IMR-90 (cell line): ENCODE data around the gene RAB12. TPM values are rescaled to one million over a fixed set of nuclear protein-coding genes. Genes with fewer than 3 reads are reported as not detected.

Source experiments
- ATAC-seq: fragments of 200-7000 bp; cut with Tn5 transposase; 2 replicates; pipeline ENCODE4 v1.9.1; 2020; ENCODE audit warnings: low read depth, mild to moderate bottlenecking, moderate library complexity
- BruUV-seq: library from RNA; stranded (reverse); fragments of 400-500 nt; replicated peaks from 2 replicates; lab custom pipeline; 2021; lab: Mats Ljungman, UMichigan
- CTCF ChIA-PET: fragments of 300-600 bp; formaldehyde crosslinking; extraction: SDS; loops from one replicate; lab custom pipeline; 2021; ENCODE audit warnings: antibody characterized with exemption; lab: Yijun Ruan, JAX
- POLR2A ChIA-PET: fragments of 300-600 bp; sonication (Branson Sonifier 250); formaldehyde crosslinking; loops from one replicate; lab custom pipeline; 2022; ENCODE audit warnings: antibody characterized with exemption; ENCODE audit not compliant: unreplicated experiment; lab: Charles Lee
- DNase-seq: peaks from one replicate; pipeline ENCODE4 v3.0.0; 2013
- H2AFZ ChIP-seq: replicated peaks from 2 replicates; pipeline ENCODE3; 2013; ENCODE audit warnings: low read length, mild to moderate bottlenecking; ENCODE audit not compliant: poor library complexity
- H2AK5ac ChIP-seq: 2 replicates; pipeline ENCODE4 v1.6.1; 2013; ENCODE audit warnings: low read depth, low read length, inconsistent platforms
- H2AK9ac ChIP-seq: replicated peaks from 2 replicates; pipeline ENCODE3; 2013; ENCODE audit warnings: mild to moderate bottlenecking, low read depth, low read length, moderate library complexity; ENCODE audit not compliant: poor library complexity
- H2BK120ac ChIP-seq: 2 replicates; pipeline ENCODE4 v1.6.1; 2013; ENCODE audit warnings: low read depth, low read length, inconsistent platforms
- H2BK15ac ChIP-seq: 3 replicates; pipeline ENCODE4 v1.6.1; 2013; ENCODE audit warnings: low read depth, low read length, inconsistent platforms
- H2BK20ac ChIP-seq: 2 replicates; pipeline ENCODE4 v1.6.1; 2013; ENCODE audit warnings: low read depth, mild to moderate bottlenecking, inconsistent platforms, low read length, moderate library complexity
- H2BK5ac ChIP-seq: 2 replicates; pipeline ENCODE4 v1.6.1; 2013; ENCODE audit warnings: mild to moderate bottlenecking, low read depth, low read length, inconsistent platforms; ENCODE audit not compliant: poor library complexity, severe bottlenecking
- H3K14ac ChIP-seq: replicated peaks from 2 replicates; pipeline ENCODE4 v1.6.1; 2013; ENCODE audit warnings: low read depth, low read length, inconsistent platforms
- H3K18ac ChIP-seq: 2 replicates; pipeline ENCODE4 v1.6.1; 2013; ENCODE audit warnings: low read depth, low read length, control low read depth
- H3K23ac ChIP-seq: 2 replicates; pipeline ENCODE4 v1.6.1; 2013; ENCODE audit warnings: low read depth, low read length, inconsistent platforms
- H3K27ac ChIP-seq: 2 replicates; pipeline ENCODE4 v1.5.1; 2013; ENCODE audit warnings: mild to moderate bottlenecking, control low read depth, low read length; ENCODE audit not compliant: insufficient read depth
- H3K27me3 ChIP-seq: 2 replicates; pipeline ENCODE4 v1.6.1; 2013; ENCODE audit warnings: low read length; ENCODE audit not compliant: control insufficient read depth, insufficient read depth
- H3K36me3 ChIP-seq: 2 replicates; pipeline ENCODE4 v1.6.1; 2013; ENCODE audit warnings: low read length, mixed read lengths; ENCODE audit not compliant: control insufficient read depth, insufficient read depth
- H3K4ac ChIP-seq: 2 replicates; pipeline ENCODE4 v1.6.1; 2013; ENCODE audit warnings: low read depth, low read length, inconsistent platforms
- H3K4me1 ChIP-seq: 2 replicates; pipeline ENCODE4 v1.6.1; 2013; ENCODE audit warnings: low read length, mixed read lengths; ENCODE audit not compliant: control insufficient read depth, insufficient read depth
- H3K4me2 ChIP-seq: 2 replicates; pipeline ENCODE4 v1.6.1; 2013; ENCODE audit warnings: low read depth, mild to moderate bottlenecking, control low read depth, low read length, moderate library complexity
- H3K4me3 ChIP-seq: 2 replicates; pipeline ENCODE4 v1.5.1; 2013; ENCODE audit warnings: low read depth, mild to moderate bottlenecking, control low read depth, low read length, moderate library complexity; ENCODE audit not compliant: insufficient read depth
- H3K56ac ChIP-seq: 2 replicates; pipeline ENCODE4 v1.6.1; 2013; ENCODE audit warnings: low read length, inconsistent platforms; ENCODE audit not compliant: insufficient read depth; ENCODE audit errors: extremely low read depth
- H3K79me1 ChIP-seq, 2 experiments: 2 replicates each; pipeline ENCODE4 v1.6.1; 2013; ENCODE audit warnings: low read length in 2 of 2, inconsistent platforms in 1 of 2, low read depth in 1 of 2
- H3K9ac ChIP-seq: 2 replicates; pipeline ENCODE4 v1.6.1; 2013; ENCODE audit warnings: low read depth, low read length, control low read depth
- H3K9me1 ChIP-seq: 2 replicates; pipeline ENCODE4 v1.6.1; 2013; ENCODE audit warnings: low read length, inconsistent platforms; ENCODE audit not compliant: insufficient read depth
- H3K9me3 ChIP-seq: 2 replicates; pipeline ENCODE4 v1.6.1; 2013; ENCODE audit warnings: low read length; ENCODE audit not compliant: control insufficient read depth, insufficient read depth
- H4K20me1 ChIP-seq: 2 replicates; pipeline ENCODE4 v1.6.1; 2013; ENCODE audit warnings: low read length, inconsistent platforms; ENCODE audit not compliant: insufficient read depth
- H4K5ac ChIP-seq: 2 replicates; pipeline ENCODE4 v1.6.1; 2013; ENCODE audit warnings: mild to moderate bottlenecking, low read depth, low read length, control low read depth
- H4K8ac ChIP-seq, 2 experiments: 2 replicates each; pipeline ENCODE4 v1.6.1; 2013; ENCODE audit warnings: low read depth in 2 of 2, low read length in 2 of 2, control low read depth in 1 of 2, inconsistent platforms in 1 of 2
- H4K91ac ChIP-seq: 2 replicates; pipeline ENCODE4 v1.6.1; 2013; ENCODE audit warnings: low read depth, low read length, inconsistent platforms; ENCODE audit not compliant: insufficient read depth
- BHLHE40 ChIP-seq: fragments of 150-350 bp; IDR thresholded peaks from 2 replicates; pipeline ENCODE4 v1.6.1; 2016; ENCODE audit warnings: mild to moderate bottlenecking, low read depth, low read length
- CEBPB ChIP-seq: IDR thresholded peaks from 2 replicates; pipeline ENCODE4 v1.6.1; 2012; ENCODE audit warnings: low read depth, low read length, improper control_type of control experiment
- CHD1 ChIP-seq: IDR thresholded peaks from 2 replicates; pipeline ENCODE4 v1.6.1; 2012; ENCODE audit warnings: low read depth, low read length, improper control_type of control experiment
- ELK1 ChIP-seq: fragments of 150-350 bp; IDR thresholded peaks from 2 replicates; pipeline ENCODE4 v1.6.1; 2016; ENCODE audit warnings: low read depth, mild to moderate bottlenecking, low read length, moderate library complexity, borderline replicate concordance
- MAFK ChIP-seq: IDR thresholded peaks from 2 replicates; pipeline ENCODE4 v1.6.1; 2012; ENCODE audit warnings: low read depth, low read length, improper control_type of control experiment
- MAZ ChIP-seq: IDR thresholded peaks from 2 replicates; pipeline ENCODE4 v1.6.1; 2012; ENCODE audit warnings: low read depth, mild to moderate bottlenecking, low read length, improper control_type of control experiment, moderate library complexity, borderline replicate concordance
- MXI1 ChIP-seq: IDR thresholded peaks from 2 replicates; pipeline ENCODE4 v1.6.1; 2012; ENCODE audit warnings: low read depth, mild to moderate bottlenecking, low read length, moderate library complexity, borderline replicate concordance
- POLR2A ChIP-seq: IDR thresholded peaks from 2 replicates; pipeline ENCODE4 v1.6.1; 2012; ENCODE audit warnings: mild to moderate bottlenecking, low read depth, low read length
- RAD21 ChIP-seq: IDR thresholded peaks from 2 replicates; pipeline ENCODE4 v1.6.1; 2012; ENCODE audit warnings: low read length, improper control_type of control experiment
- RCOR1 ChIP-seq: IDR thresholded peaks from 2 replicates; pipeline ENCODE4 v1.6.1; 2012; ENCODE audit warnings: mild to moderate bottlenecking, low read length, improper control_type of control experiment; ENCODE audit not compliant: insufficient replicate concordance
- RFX5 ChIP-seq: IDR thresholded peaks from 2 replicates; pipeline ENCODE4 v1.8.0; 2012; ENCODE audit warnings: low read depth, mild to moderate bottlenecking, low read length, moderate library complexity
- WGBS, 2 experiments: methylation state at CpG; one replicate each; pipeline versions ENCODE4 v1.1.5 to v1.1.7; 2013; ENCODE audit warnings: missing lambda C conversion rate in 2 of 2; ENCODE audit not compliant: insufficient read length in 1 of 2; ENCODE audit errors: extremely low coverage in 2 of 2; 5-methylcytosine and 5-hydroxymethylcytosine counted together
- dilution Hi-C: fragments of 300-500 bp; cut with HindIII; formaldehyde crosslinking; loops from one replicate; pipeline ENCODE4 v1.14.3; 2018; ENCODE audit warnings: low sequenced_read_pairs; ENCODE audit not compliant: unreplicated experiment
- in situ Hi-C: fragments of 300-500 bp; cut with MboI; formaldehyde crosslinking; loops from 3 replicates; pipeline ENCODE4 v1.14.3; 2019; ENCODE audit warnings: low sequenced_read_pairs, inconsistent platforms, mixed read lengths
- intact Hi-C: fragments of 100-400 bp; cut with micrococcal nuclease; formaldehyde crosslinking; loops from 2 replicates; pipeline ENCODE4 v1.10.0; 2022
- polyA plus RNA-seq, 3 experiments: library from polyadenylated mRNA; depleted of rRNA; stranded (reverse); fragments of >200 nt; gene quantifications; 2 replicates each; pipeline ENCODE4 v1.2.3, GENCODE V29; 2012; ENCODE audit warnings: low replicate concordance in 1 of 3
- total RNA-seq: library from RNA; depleted of rRNA; stranded (reverse); fragments of >200 nt; gene quantifications from 2 replicates; pipeline ENCODE4 v1.2.3, GENCODE V29; 2012
- TF ChIP-seq, protein P1 (sequence below): conservative IDR thresholded peaks from 2 replicates; pipeline ENCODE4 v1.5.1; 2012; ENCODE audit warnings: mild to moderate bottlenecking, low read depth, low read length, improper control_type of control experiment

RAB12 gene
- total and polyA plus RNA-seq, 2 of the 4 experiments (the other 2 are of a cell fraction) = 14.9 to 19.2 TPM

DNA sequence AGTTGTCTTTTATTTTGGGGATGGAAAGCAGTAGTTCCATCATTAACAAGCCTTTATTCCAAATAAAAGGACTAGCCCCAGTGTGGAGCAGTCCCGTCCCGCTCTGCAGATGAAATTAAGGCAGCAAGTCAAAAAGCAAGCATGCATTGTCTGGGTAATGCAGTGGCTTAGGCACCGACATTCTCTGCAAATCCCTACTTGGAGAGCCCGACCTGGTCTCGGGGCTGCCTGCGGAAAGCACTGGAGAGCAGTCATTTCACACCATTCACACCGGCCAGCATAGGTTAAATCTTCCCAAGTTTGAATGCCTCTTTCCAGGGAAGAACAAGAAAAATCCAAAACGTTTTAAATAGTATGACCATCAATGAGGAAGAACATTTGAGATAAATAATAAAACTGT is 24.4 kb upstream of the RAB12 start:
- no peak overlapping the region for H2BK20ac ChIP-seq
- no peak overlapping the region for H3K4me2 ChIP-seq
- H3K36me3 ChIP-seq = no peaks in the 10 kb centered on the region
- no peak for TF ChIP-seq MXI1
- TF ChIP-seq CEBPB = no peak
- TF ChIP-seq, protein P1, sequence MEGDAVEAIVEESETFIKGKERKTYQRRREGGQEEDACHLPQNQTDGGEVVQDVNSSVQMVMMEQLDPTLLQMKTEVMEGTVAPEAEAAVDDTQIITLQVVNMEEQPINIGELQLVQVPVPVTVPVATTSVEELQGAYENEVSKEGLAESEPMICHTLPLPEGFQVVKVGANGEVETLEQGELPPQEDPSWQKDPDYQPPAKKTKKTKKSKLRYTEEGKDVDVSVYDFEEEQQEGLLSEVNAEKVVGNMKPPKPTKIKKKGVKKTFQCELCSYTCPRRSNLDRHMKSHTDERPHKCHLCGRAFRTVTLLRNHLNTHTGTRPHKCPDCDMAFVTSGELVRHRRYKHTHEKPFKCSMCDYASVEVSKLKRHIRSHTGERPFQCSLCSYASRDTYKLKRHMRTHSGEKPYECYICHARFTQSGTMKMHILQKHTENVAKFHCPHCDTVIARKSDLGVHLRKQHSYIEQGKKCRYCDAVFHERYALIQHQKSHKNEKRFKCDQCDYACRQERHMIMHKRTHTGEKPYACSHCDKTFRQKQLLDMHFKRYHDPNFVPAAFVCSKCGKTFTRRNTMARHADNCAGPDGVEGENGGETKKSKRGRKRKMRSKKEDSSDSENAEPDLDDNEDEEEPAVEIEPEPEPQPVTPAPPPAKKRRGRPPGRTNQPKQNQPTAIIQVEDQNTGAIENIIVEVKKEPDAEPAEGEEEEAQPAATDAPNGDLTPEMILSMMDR = no peak
- TF ChIP-seq ELK1 = no peak
- no peak for TF ChIP-seq MAZ
- TF ChIP-seq CHD1 = no peak
- no peak for TF ChIP-seq POLR2A
- no peak for TF ChIP-seq RAD21
- no peak for TF ChIP-seq RCOR1
- no peak for TF ChIP-seq MAFK
- no peak for TF ChIP-seq BHLHE40
- no peak for TF ChIP-seq RFX5
- H3K79me1 ChIP-seq = no peaks in the 10 kb centered on the region
- no peaks in the 10 kb centered on the region for H3K4me1 ChIP-seq
- no peak for DNase-seq
- POLR2A ChIA-PET = no interaction called here
- H3K27me3 ChIP-seq = peaks cover 38% of the 10 kb centered on the region
- H4K8ac ChIP-seq = no peak overlapping the region
- no TSS peak for BruUV-seq
- CTCF ChIA-PET = no interaction called here
- no peak overlapping the region for H3K9ac ChIP-seq
- H3K18ac ChIP-seq = no peak overlapping the region
- no peak for ATAC-seq
- H3K4ac ChIP-seq = no peak overlapping the region
- dilution Hi-C loops = no loop called here
- H3K56ac ChIP-seq = no peak overlapping the region
- WGBS, 2 experiments = 52% methylated on average over 3 of the region's 8 CpGs; no CpG with 5 or more reads in 1 of the 2 experiments
- no peak overlapping the region for H3K4me3 ChIP-seq
- intact Hi-C loops = no loop called here
- H2AFZ ChIP-seq = no peak overlapping the region
- H2BK15ac ChIP-seq = no peak overlapping the region
- H2BK5ac ChIP-seq = no peak overlapping the region
- H4K91ac ChIP-seq = no peak overlapping the region
- no peaks in the 10 kb centered on the region; the same call in 1 of the 2 replicates for H3K9me3 ChIP-seq
- H4K20me1 ChIP-seq = no peaks in the 10 kb centered on the region
- H3K14ac ChIP-seq = no peak overlapping the region
- H2AK9ac ChIP-seq = no peak overlapping the region
- no peak overlapping the region for H4K5ac ChIP-seq
- no peak overlapping the region for H2AK5ac ChIP-seq
- H3K27ac ChIP-seq = no peak overlapping the region
- H3K23ac ChIP-seq = no peak overlapping the region
- no peak overlapping the region for H2BK120ac ChIP-seq
- no peaks in the 10 kb centered on the region for H3K9me1 ChIP-seq
- in situ Hi-C loops = no loop called here
